Measurements from ENCODE around the gene ALDH1L2.
A peak's percentile ranks its signal among the peaks of the same experiment; 100 is the strongest.

ALDH1L2 gene

GRCh38 chr12:105032703-105033357, 51.4 kb downstream of the ALDH1L2 start:
- DNase-seq (ENCODE audit: low read depth in 2 of 2): no peak

- DNase-seq (ENCODE audit: low read depth in 2 of 2): no peak
Measured at GRCh38 chr12:105030820-105031807, 53.1 kb downstream of the ALDH1L2 start.

- no peak for DNase-seq (ENCODE audit: low read depth in 2 of 2)
Measured at GRCh38 chr12:105026411-105026810, 57.8 kb downstream of the ALDH1L2 start.

- DNase-seq (ENCODE audit: low read depth in 2 of 2): no peak
Measured at GRCh38 chr12:105025890-105026289, 58.4 kb downstream of the ALDH1L2 start.

- no peak for DNase-seq (ENCODE audit: low read depth in 2 of 2)
Measured at GRCh38 chr12:105024928-105025327, 59.3 kb downstream of the ALDH1L2 start.

- DNase-seq (ENCODE audit: low read depth in 2 of 2): no peak
Measured at GRCh38 chr12:105020241-105020962, 63.9 kb downstream of the ALDH1L2 start.

GRCh38 chr12:105018776-105019175, 65.5 kb downstream of the ALDH1L2 start:
- no peak for DNase-seq (ENCODE audit: low read depth in 2 of 2)

- DNase-seq (ENCODE audit: low read depth in 2 of 2): no peak
Measured at GRCh38 chr12:105018012-105018411, 66.2 kb downstream of the ALDH1L2 start.

GRCh38 chr12:105015543-105015942, 68.7 kb downstream of the ALDH1L2 start:
- DNase-seq (ENCODE audit: low read depth in 2 of 2): no peak

- DNase-seq (ENCODE audit: low read depth in 2 of 2): no peak
Measured at GRCh38 chr12:105014603-105015002, 69.7 kb downstream of the ALDH1L2 start.

GRCh38 chr12:105013892-105014291, 70.4 kb downstream of the ALDH1L2 start:
- no peak for DNase-seq (ENCODE audit: low read depth in 2 of 2)

- DNase-seq (ENCODE audit: low read depth in 2 of 2): no peak
Measured at GRCh38 chr12:105001476-105001875, 82.8 kb downstream of the ALDH1L2 start.

GRCh38 chr12:104999347-104999685, 84.9 kb downstream of the ALDH1L2 start:
- no peak for DNase-seq (ENCODE audit: low read depth in 2 of 2)

GRCh38 chr12:104998423-104999346, 85.6 kb downstream of the ALDH1L2 start:
- DNase-seq (ENCODE audit: low read depth in 2 of 2): no peak

GRCh38 chr12:104997541-104997940, 86.7 kb downstream of the ALDH1L2 start:
- no peak for DNase-seq (ENCODE audit: low read depth in 2 of 2)

- DNase-seq (ENCODE audit: low read depth in 2 of 2): no peak
Measured at GRCh38 chr12:104994336-104994735, 89.9 kb downstream of the ALDH1L2 start.

- DNase-seq (ENCODE audit: low read depth in 2 of 2): no peak
Measured at GRCh38 chr12:104991565-104992128, 92.6 kb downstream of the ALDH1L2 start.

- DNase-seq (ENCODE audit: low read depth in 2 of 2): no peak
Measured at GRCh38 chr12:104990950-104991349, 93.3 kb downstream of the ALDH1L2 start.

GRCh38 chr12:104986022-104986941, 98.0 kb downstream of the ALDH1L2 start, which contains the start of gene NOPCHAP1:
Gene NOPCHAP1, plus strand, starts transcription at chr12:104986316. Its CDS starts 37 bp downstream, at chr12:104986353.
- peak; percentile 83 to 84 for DNase-seq (ENCODE audit: low read depth in 2 of 2)

GRCh38 chr12:104985206-104985605, 99.1 kb downstream of the ALDH1L2 start:
- DNase-seq (ENCODE audit: low read depth in 2 of 2): no peak

Measured in stimulated activated CD4-positive, alpha-beta T cell treated with anti-CD3 and anti-CD28 coated beads, Interleukin-4, amount 100 ng/mL, for 48 hours (primary cell).